Endothelial cell of umbilical vein (primary cell): ENCODE data around the gene PET100. TPM values are rescaled to one million over a fixed set of nuclear protein-coding genes. Genes with fewer than 3 reads are reported as not detected.

Experiments
- BruUV-seq: library from RNA; stranded (reverse); fragments of 400-500 nt; replicated peaks from 2 replicates; lab custom pipeline; 2021; lab: Mats Ljungman, UMichigan
- CTCF ChIA-PET: fragments of 300-600, 350-600 bp; sonication (Branson Sonifier 250); formaldehyde crosslinking; loops from one replicate; lab custom pipeline; 2021; ENCODE audit warnings: antibody characterized with exemption, inconsistent platforms; lab: Charles Lee
- POLR2A ChIA-PET: fragments of 300-600, 350-600 bp; sonication (Branson Sonifier 250); formaldehyde crosslinking; loops from one replicate; lab custom pipeline; 2021; ENCODE audit warnings: antibody characterized with exemption, inconsistent platforms; lab: Charles Lee
- DNase-seq: peaks from one replicate; pipeline ENCODE4 v3.0.0-alpha.2; 2011; ENCODE audit warnings: low read depth, low spot score
- FAIRE-seq: peaks from 2 replicates; lab custom pipeline; 2011; peaks lifted over from hg19 to GRCh38; lab: Jason Lieb, UNC
- H2AFZ ChIP-seq: 2 replicates; pipeline ENCODE4 v1.6.0; 2012; ENCODE audit warnings: low read depth, low read length, control low read depth, inconsistent platforms
- H3K27ac ChIP-seq: 2 replicates; pipeline ENCODE4 v1.5.1; 2011; ENCODE audit warnings: low read depth, mild to moderate bottlenecking, control low read depth, low read length, moderate library complexity; ENCODE audit not compliant: insufficient read depth
- H3K27me3 ChIP-seq, 2 experiments: 2 replicates each; pipeline versions ENCODE4 v1.6.0 to v1.6.1; 2011; ENCODE audit warnings: low read length in 2 of 2, mixed read lengths in 1 of 2; ENCODE audit not compliant: control insufficient read depth in 2 of 2, insufficient read depth in 2 of 2
- H3K36me3 ChIP-seq, 2 experiments: 2 replicates in 1 of 2; 3 replicates in 1 of 2; pipeline ENCODE4 v1.5.1; 2011; ENCODE audit warnings: low read length in 2 of 2, mild to moderate bottlenecking in 1 of 2, moderate library complexity in 1 of 2; ENCODE audit not compliant: control insufficient read depth in 2 of 2, insufficient read depth in 2 of 2; ENCODE audit errors: extremely low read depth in 1 of 2
- H3K4me1 ChIP-seq: 3 replicates; pipeline ENCODE4 v1.5.1; 2011; ENCODE audit warnings: mild to moderate bottlenecking, low read length; ENCODE audit not compliant: control insufficient read depth, insufficient read depth; ENCODE audit errors: extremely low read depth
- H3K4me2 ChIP-seq: 2 replicates; pipeline ENCODE4 v1.6.1; 2011; ENCODE audit warnings: low read length, control low read depth, mixed read lengths; ENCODE audit not compliant: insufficient read depth
- H3K4me3 ChIP-seq, 3 experiments: fragments of 200-600 bp in 1 of 3; sonication (generic), shearing (Covaris generic) in 1 of 3; replicated peaks in 1 of 3; 2 replicates each; pipeline ENCODE4 v1.5.1; 2011 to 2016; ENCODE audit warnings: control low read depth in 3 of 3, low read length in 3 of 3, mild to moderate bottlenecking in 2 of 3, inconsistent platforms in 1 of 3, low read depth in 1 of 3, moderate library complexity in 1 of 3; ENCODE audit not compliant: insufficient read depth in 1 of 3
- H3K79me2 ChIP-seq: 2 replicates; pipeline ENCODE4 v1.6.0; 2012; ENCODE audit warnings: low read length, inconsistent platforms; ENCODE audit not compliant: control insufficient read depth, insufficient read depth
- H3K9ac ChIP-seq: replicated peaks from 2 replicates; pipeline ENCODE3; 2011; ENCODE audit warnings: low read length, control low read depth; ENCODE audit not compliant: insufficient read depth; ENCODE audit errors: extremely low read depth
- H3K9me1 ChIP-seq: replicated peaks from 3 replicates; pipeline ENCODE4 v1.6.0; 2011; ENCODE audit warnings: mild to moderate bottlenecking, low read length; ENCODE audit not compliant: control insufficient read depth, insufficient read depth; ENCODE audit errors: extremely low read depth
- H3K9me3 ChIP-seq: replicated peaks from 2 replicates; pipeline ENCODE4 v1.5.1; 2012; ENCODE audit warnings: low read length, inconsistent platforms; ENCODE audit not compliant: control insufficient read depth, insufficient read depth
- H4K20me1 ChIP-seq: replicated peaks from 2 replicates; pipeline ENCODE3; 2011; ENCODE audit warnings: mild to moderate bottlenecking, low read length; ENCODE audit not compliant: control insufficient read depth, insufficient read depth; ENCODE audit errors: extremely low read depth
- CTCF ChIP-seq, 2 donors: IDR thresholded peaks; 1 replicate in 1 of 2; 2 replicates in 1 of 2; pipeline ENCODE4 v1.5.1; 2011; ENCODE audit warnings: low read length in 2 of 2, mild to moderate bottlenecking in 2 of 2, moderate library complexity in 2 of 2, control low read depth in 1 of 2, inconsistent platforms in 1 of 2, low read depth in 1 of 2; ENCODE audit not compliant: insufficient read depth in 1 of 2; ENCODE audit errors: extremely low read depth in 1 of 2
- EZH2 ChIP-seq: IDR thresholded peaks from 2 replicates; pipeline ENCODE4 v1.6.1; 2012; ENCODE audit warnings: borderline replicate concordance, low read depth, mild to moderate bottlenecking, moderate library complexity, low read length, inconsistent platforms; ENCODE audit not compliant: severe bottlenecking
- FOS ChIP-seq: IDR thresholded peaks from 2 replicates; pipeline ENCODE4 v1.6.1; 2011; ENCODE audit warnings: mild to moderate bottlenecking, low read length, moderate library complexity, borderline replicate concordance; ENCODE audit not compliant: insufficient read depth
- GATA2 ChIP-seq: IDR thresholded peaks from 2 replicates; pipeline ENCODE4 v1.7.0; 2011; ENCODE audit warnings: low read depth, mild to moderate bottlenecking, moderate library complexity, mixed read lengths, low read length; ENCODE audit not compliant: insufficient read length, insufficient read depth
- JUN ChIP-seq: IDR thresholded peaks from 2 replicates; pipeline ENCODE4 v1.6.1; 2011; ENCODE audit warnings: borderline replicate concordance, low read depth; ENCODE audit not compliant: insufficient read length, insufficient read depth
- MAX ChIP-seq: IDR thresholded peaks from 2 replicates; pipeline ENCODE4 v1.6.1; 2011; ENCODE audit not compliant: insufficient read depth, insufficient read length
- MYC ChIP-seq: IDR thresholded peaks from one replicate; pipeline ENCODE4 v1.6.1; 2011; ENCODE audit warnings: mild to moderate bottlenecking, low read depth, low read length
- POLR2A ChIP-seq: IDR thresholded peaks from 2 replicates; pipeline ENCODE4 v1.6.1; 2012; ENCODE audit warnings: low read depth, mild to moderate bottlenecking, control low read depth, low read length
- POLR2AphosphoS5 ChIP-seq: IDR thresholded peaks from 2 replicates; pipeline ENCODE4 v1.6.1; 2012; ENCODE audit warnings: low read depth, mild to moderate bottlenecking, control low read depth, low read length, moderate library complexity; ENCODE audit not compliant: insufficient read depth
- dilution Hi-C: fragments of 300-500 bp; cut with MboI; formaldehyde crosslinking; loops from one replicate; pipeline ENCODE4 v1.15.0; 2019; ENCODE audit warnings: low sequenced_read_pairs; ENCODE audit not compliant: extremely low pct_ligation_motif_present
- intact Hi-C: fragments of 100-400 bp; cut with micrococcal nuclease; formaldehyde crosslinking; loops from one replicate; pipeline ENCODE4 v1.10.0; 2022
- polyA plus RNA-seq, 4 experiments: library from polyadenylated mRNA; depleted of rRNA in 3 of 4; stranded (reverse) in 3 of 4; unstranded in 1 of 4; fragments of >200 nt; gene quantifications; 2 replicates each; pipeline versions ENCODE4 v1.2.1 to v1.2.3, GENCODE V29; 2011 to 2012; ENCODE audit warnings: missing spikeins in 1 of 4
- total RNA-seq: library from RNA; stranded (reverse); gene quantifications from 2 replicates; pipeline ENCODE4 v1.2.3, GENCODE V29; 2021

PET100 gene
- total and polyA plus RNA-seq, 2 donors (not counting 3 experiments of a cell fraction or from before 2014, with no cell fraction given): 55.0 to 172 TPM

- no peak overlapping the region for H3K4me2 ChIP-seq
- no peak overlapping the region for H3K27ac ChIP-seq
- no peaks in the 10 kb centered on the region for H3K4me1 ChIP-seq
- H3K9me1 ChIP-seq: no peaks in the 10 kb centered on the region
- peaks cover 8 to 12% of the 10 kb centered on the region in 2 experiments for H3K27me3 ChIP-seq
- H4K20me1 ChIP-seq: no peaks in the 10 kb centered on the region
- TF ChIP-seq MYC: no peak
- TF ChIP-seq GATA2: no peak
- TF ChIP-seq POLR2AphosphoS5: no peak
- no peak for TF ChIP-seq MAX
- no peak for TF ChIP-seq FOS
- no peak for TF ChIP-seq CTCF (IDR thresholded peaks at IDR 0.05; ENCODE audit: extremely low read depth in 1 of 2, insufficient read depth in 1 of 2, low read depth in 1 of 2, low read length in 2 of 2)
- TF ChIP-seq POLR2A: no peak
- TF ChIP-seq JUN: no peak
- no peak for TF ChIP-seq EZH2
- peak overlapping the region; percentile 64 for H2AFZ ChIP-seq
- ChIA-PET CTCF (interaction anchor here (1.0 to 3.2 kb wide), 2 partner anchors 22 to 106 kb away, joined by 4 to 24 read pairs; no protein-coding TSS in a partner anchor), POLR2A (no interaction called here)
- intact Hi-C loops: no loop called here
- no peak overlapping the region for H3K9ac ChIP-seq
- no peaks in the 10 kb centered on the region for H3K9me3 ChIP-seq
- no peaks in the 10 kb centered on the region for H3K79me2 ChIP-seq
- no peaks in the 10 kb centered on the region for H3K36me3 ChIP-seq
- peak; percentile 21 for FAIRE-seq
- peak; percentile 60 for DNase-seq
- dilution Hi-C loops: no loop called here
- H3K4me3 ChIP-seq: no peak overlapping the region
- BruUV-seq: no TSS peak
Measured at GRCh38 chr19:7674010-7675005, 44.7 kb downstream of the PET100 start.
